GM12874 (cell line): Measurements from ENCODE around the gene PCDHB13.
"Not testable (repeated sequence)": the region's sequence is repeated elsewhere in the genome, so short reads cannot be mapped to it uniquely, and the experiment has no call there.

Source experiments
- TF ChIP-seq, protein P1 (sequence below): IDR thresholded peaks from 2 replicates; pipeline ENCODE4 v1.5.1; 2011; ENCODE audit warnings: low read depth, mild to moderate bottlenecking, control low read depth, low read length, moderate library complexity; ENCODE audit not compliant: insufficient read depth

The PCDHB13 gene

GRCh38 chr5:141213656-141214339, at the start of gene PCDHB13:
PCDHB13 (plus strand) TSS chr5:141213919; CDS start chr5:141214124, 205 bp downstream.
- TF ChIP-seq, protein P1, sequence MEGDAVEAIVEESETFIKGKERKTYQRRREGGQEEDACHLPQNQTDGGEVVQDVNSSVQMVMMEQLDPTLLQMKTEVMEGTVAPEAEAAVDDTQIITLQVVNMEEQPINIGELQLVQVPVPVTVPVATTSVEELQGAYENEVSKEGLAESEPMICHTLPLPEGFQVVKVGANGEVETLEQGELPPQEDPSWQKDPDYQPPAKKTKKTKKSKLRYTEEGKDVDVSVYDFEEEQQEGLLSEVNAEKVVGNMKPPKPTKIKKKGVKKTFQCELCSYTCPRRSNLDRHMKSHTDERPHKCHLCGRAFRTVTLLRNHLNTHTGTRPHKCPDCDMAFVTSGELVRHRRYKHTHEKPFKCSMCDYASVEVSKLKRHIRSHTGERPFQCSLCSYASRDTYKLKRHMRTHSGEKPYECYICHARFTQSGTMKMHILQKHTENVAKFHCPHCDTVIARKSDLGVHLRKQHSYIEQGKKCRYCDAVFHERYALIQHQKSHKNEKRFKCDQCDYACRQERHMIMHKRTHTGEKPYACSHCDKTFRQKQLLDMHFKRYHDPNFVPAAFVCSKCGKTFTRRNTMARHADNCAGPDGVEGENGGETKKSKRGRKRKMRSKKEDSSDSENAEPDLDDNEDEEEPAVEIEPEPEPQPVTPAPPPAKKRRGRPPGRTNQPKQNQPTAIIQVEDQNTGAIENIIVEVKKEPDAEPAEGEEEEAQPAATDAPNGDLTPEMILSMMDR: not testable (repeated sequence)

DNA sequence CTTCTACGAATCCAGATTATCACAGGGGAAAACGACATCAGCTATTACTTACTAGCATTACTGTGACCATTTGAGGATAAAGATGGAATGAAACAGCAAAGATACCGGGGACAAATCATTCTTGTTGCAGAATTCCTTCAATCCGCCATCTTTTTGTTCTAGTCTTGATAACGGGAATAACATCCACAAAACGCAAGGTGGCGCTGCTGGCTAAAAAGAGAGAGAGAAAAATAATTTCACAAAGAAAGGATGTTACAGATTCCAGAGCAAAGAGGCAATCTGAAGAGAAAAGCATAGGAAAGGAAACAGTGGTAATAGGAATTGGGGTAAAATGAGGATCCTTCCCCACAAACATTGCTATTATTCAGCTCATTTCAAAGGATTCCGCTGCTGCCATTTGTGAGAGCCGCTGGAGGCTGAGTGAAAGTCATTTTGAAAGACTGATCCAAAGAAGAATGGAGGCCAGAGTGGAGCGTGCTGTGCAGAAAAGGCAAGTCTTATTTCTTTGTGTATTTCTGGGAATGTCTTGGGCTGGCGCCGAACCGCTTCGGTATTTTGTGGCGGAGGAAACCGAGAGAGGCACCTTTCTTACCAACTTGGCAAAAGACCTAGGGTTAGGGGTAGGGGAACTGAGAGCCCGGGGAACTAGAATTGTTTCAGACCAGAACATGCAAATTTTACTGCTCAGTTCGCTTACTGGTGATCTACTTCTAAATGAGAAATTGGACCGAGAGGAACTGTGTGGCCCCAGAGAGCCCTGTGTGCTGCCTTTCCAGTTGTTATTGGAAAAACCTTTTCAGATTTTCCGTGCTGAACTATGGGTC, 41.1 kb upstream of the PCDHB13 start, which contains the start of gene PCDHB7:
TSS of gene PCDHB7 (plus strand) at position 264 of the 824 bp plus-strand sequence. CDS start at position 456, 192 bp downstream.
- TF ChIP-seq, protein P1: no peak

GRCh38 chr5:141175933-141176332, 37.8 kb upstream of the PCDHB13 start:
- TF ChIP-seq, protein P1: no peak

GRCh38 chr5:141177577-141178191, 36.0 kb upstream of the PCDHB13 start, which contains the start of gene PCDHB8:
PCDHB8 (plus strand) TSS chr5:141177790; CDS start chr5:141178035, 245 bp downstream.
- TF ChIP-seq, protein P1: not testable (repeated sequence)

- TF ChIP-seq, protein P1: no peak
Observed at GRCh38 chr5:141180313-141180712, 33.4 kb upstream of the PCDHB13 start.

DNA sequence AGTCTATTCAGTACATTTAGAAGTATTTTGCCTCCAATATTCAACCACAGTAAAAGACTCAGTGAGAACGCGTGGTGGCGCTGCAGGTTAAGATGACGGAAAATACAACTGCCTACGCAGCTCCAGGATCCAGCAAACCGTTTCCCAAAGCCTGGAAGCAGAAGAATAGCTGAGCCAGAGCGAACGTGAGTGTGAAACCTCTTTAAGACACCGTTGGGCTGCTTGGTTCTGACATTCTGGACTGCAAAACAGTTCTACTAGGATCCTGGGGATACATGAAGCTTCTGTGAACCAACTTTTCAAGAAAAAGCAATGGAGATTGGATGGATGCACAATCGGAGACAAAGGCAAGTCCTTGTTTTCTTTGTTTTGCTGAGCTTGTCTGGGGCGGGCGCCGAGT, 31.5 kb upstream of the PCDHB13 start, which contains the start of gene PCDHB16:
TSS of gene PCDHB16 (plus strand) at position 140 of the 400 bp plus-strand sequence. CDS start at position 313, 173 bp downstream.
- TF ChIP-seq, protein P1: no peak; the same call in 1 of the 2 replicates
